ENCODE data around the gene CENPF. TPM values are rescaled to one million over a fixed set of nuclear protein-coding genes. Genes with fewer than 3 reads are reported as not detected.

The CENPF gene
- total RNA-seq, 4 donors from 2014 or later, result 13.8 to 26.3 (median 18.8) TPM

DNA sequence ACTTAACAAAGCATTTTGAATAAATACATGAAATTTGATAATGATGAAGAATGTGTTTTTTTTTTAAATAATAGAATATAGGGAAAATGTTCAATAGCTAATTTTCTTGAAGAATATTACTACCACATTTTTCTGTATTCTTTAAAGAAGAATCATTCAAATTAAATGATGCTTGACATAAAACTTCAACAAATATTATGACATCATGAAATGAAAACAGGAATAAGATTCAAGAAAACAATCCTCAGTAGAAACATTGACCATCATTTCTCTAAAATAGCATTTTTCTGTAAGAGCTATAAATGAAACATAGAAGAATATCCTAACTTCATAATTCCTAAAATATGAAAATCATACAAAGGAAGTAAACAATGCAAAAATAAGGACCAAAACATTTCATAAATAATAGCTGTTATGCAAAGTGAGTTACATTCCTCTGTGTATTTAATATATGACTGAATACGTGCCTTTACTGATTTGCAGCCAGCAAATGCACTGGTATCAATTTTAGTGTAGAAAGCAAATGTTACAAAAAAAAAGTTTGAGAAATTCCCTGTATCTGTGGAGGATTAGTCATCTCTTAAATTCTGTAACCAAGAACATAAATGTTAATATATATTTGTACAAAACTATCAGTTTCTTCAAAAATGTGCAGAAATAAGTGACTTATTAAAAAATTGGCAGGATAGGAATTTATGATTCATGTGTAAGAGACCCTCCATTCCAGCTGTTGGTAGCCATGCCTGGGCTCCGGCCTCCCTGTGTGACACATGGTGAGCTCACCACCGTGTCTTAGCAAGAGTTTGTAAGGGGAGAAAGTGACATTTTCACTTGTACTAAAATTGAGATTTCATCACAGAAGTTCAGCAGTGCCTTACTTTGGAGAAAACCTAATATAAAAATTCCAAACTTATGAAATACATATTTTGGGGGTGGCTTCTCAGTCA, 36.6 kb upstream of the CENPF start:
- TF ChIP-seq POLR2A (IDR thresholded peaks at IDR 0.05) (no peak), CTCF (IDR thresholded peaks at IDR 0.05) (no peak)
- Histone ChIP-seq H3K9me3 (no peaks in the 10 kb centered on the region), H3K4me3 (no peak overlapping the region), H3K27ac (no peak overlapping the region), H3K27me3 (peaks cover 0 to 5% (median 0%) of the 10 kb centered on the region in 4 donors), H3K36me3 (no peaks in the 10 kb centered on the region), H3K4me1 (peaks cover 0 to 28% (median 0%) of the 10 kb centered on the region in 3 donors)
- DNase-seq, result no peak
- intact Hi-C loops (cut with DNase I), result no loop called here
- 53 to 54% methylated on average over 3 of the region's 3 CpGs for WGBS, 2 donors

- Histone ChIP-seq H3K27ac (no peak overlapping the region), H3K4me1 (peaks cover 0 to 39% (median 6%) of the 10 kb centered on the region in 3 donors), H3K36me3 (no peaks in the 10 kb centered on the region), H3K27me3 (no peaks in the 10 kb centered on the region), H3K4me3 (no peak overlapping the region), H3K9me3 (no peaks in the 10 kb centered on the region)
- 94 to 97% methylated on average over 2 of the region's 2 CpGs for WGBS, 2 donors
- TF ChIP-seq CTCF (IDR thresholded peaks at IDR 0.05), result no peak
- no peak for TF ChIP-seq POLR2A (IDR thresholded peaks at IDR 0.05)
- intact Hi-C loops (cut with DNase I), result no loop called here
- DNase-seq, result no peak
Observed at GRCh38 chr1:214567481-214567980, 35.5 kb upstream of the CENPF start.

DNA sequence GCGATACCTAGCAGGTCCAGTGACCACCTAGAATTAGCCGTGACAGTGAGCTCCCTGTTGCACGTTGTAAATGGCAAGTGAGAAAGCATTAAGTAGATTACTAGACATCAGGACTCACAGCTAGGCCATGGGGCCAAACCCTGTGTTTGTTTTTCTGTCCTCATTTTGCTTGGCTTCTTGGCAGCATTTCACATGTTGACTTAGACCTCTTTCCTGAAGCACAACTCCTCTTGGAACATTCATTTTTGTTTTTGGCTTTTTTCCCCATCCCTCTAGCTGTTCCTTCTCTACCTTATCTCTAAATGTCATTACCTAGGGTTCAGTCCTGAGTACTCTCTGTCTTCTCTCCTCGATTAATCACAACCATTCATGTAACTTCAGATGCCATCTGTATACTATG, 34.7 kb upstream of the CENPF start:
- Histone ChIP-seq H3K9me3 (no peaks in the 10 kb centered on the region), H3K27me3 (no peaks in the 10 kb centered on the region), H3K4me3 (no peak overlapping the region), H3K27ac (no peak overlapping the region), H3K36me3 (no peaks in the 10 kb centered on the region), H3K4me1 (peaks cover 0 to 47% (median 12%) of the 10 kb centered on the region in 3 donors)
- intact Hi-C loops (cut with DNase I), result no loop called here
- WGBS, 2 donors, result 57 to 72% methylated on average over 4 of the region's 4 CpGs
- TF ChIP-seq CTCF (IDR thresholded peaks at IDR 0.05) (no peak), POLR2A (IDR thresholded peaks at IDR 0.05) (no peak)
- DNase-seq, result no peak

- Histone ChIP-seq H3K27me3 (no peaks in the 10 kb centered on the region), H3K9me3 (no peaks in the 10 kb centered on the region), H3K36me3 (no peaks in the 10 kb centered on the region), H3K27ac (no peak overlapping the region), H3K4me3 (no peak overlapping the region), H3K4me1 (peaks cover 0 to 59% (median 12%) of the 10 kb centered on the region in 3 donors)
- intact Hi-C loops (cut with DNase I), result no loop called here
- no peak for TF ChIP-seq CTCF (IDR thresholded peaks at IDR 0.05)
- WGBS, 2 donors, result 56 to 61% methylated on average over 2 of the region's 2 CpGs
- DNase-seq, result no peak
Observed at GRCh38 chr1:214569357-214570004, 33.5 kb upstream of the CENPF start.

- no peak overlapping the region for H3K27ac ChIP-seq
- no peak for DNase-seq
- no peaks in the 10 kb centered on the region for H3K36me3 ChIP-seq
- H3K4me3 ChIP-seq, result no peak overlapping the region
- intact Hi-C loops (cut with DNase I), result no loop called here
- no peak for TF ChIP-seq POLR2A (IDR thresholded peaks at IDR 0.05)
- no peak for TF ChIP-seq CTCF (IDR thresholded peaks at IDR 0.05)
- no peaks in the 10 kb centered on the region for H3K27me3 ChIP-seq
- H3K9me3 ChIP-seq, result no peaks in the 10 kb centered on the region
- WGBS, 2 donors, result 15 to 26% methylated on average over 2 of the region's 2 CpGs
- H3K4me1 ChIP-seq, result peaks cover 0 to 68% (median 12%) of the 10 kb centered on the region in 3 donors
Observed at GRCh38 chr1:214570442-214570841, 32.6 kb upstream of the CENPF start.

All from esophagus squamous epithelium (tissue), 5 donors.